ENCODE results near the gene WWP2. TPM values are rescaled to one million over a fixed set of nuclear protein-coding genes. Genes with fewer than 3 reads are reported as not detected.
"Not testable (repeated sequence)": the region's sequence is repeated elsewhere in the genome, so short reads cannot be mapped to it uniquely, and the experiment has no call there.

Gene WWP2
- total RNA-seq, 2 experiments from 2014 or later: 60.6 to 61.5 TPM

- Mint-ChIP-seq H3K4me1 (peaks cover 22% of the 10 kb centered on the region), H3K27me3 (no peaks in the 10 kb centered on the region), H3K27ac (no peak overlapping the region), H3K4me3 (no peak overlapping the region), H3K9me3 (no peaks in the 10 kb centered on the region), H3K36me3 (peaks cover 12% of the 10 kb centered on the region)
- DNase-seq (no peak), ATAC-seq (ENCODE audit: low read depth) (no peak)
- POLR2A ChIA-PET: no interaction called here
Observed at GRCh38 chr16:69756705-69757104, 5.4 kb upstream of the WWP2 start.

- ATAC-seq (ENCODE audit: low read depth); POLR2A ChIA-PET; DNase-seq; H3K27ac Mint-ChIP-seq; H3K27me3 Mint-ChIP-seq; H3K9me3 Mint-ChIP-seq; H3K4me3 Mint-ChIP-seq; H3K36me3 Mint-ChIP-seq: not testable (repeated sequence)
- peaks cover 16% of the 10 kb centered on the region for H3K4me1 Mint-ChIP-seq
Observed at GRCh38 chr16:69757375-69757774, 4.8 kb upstream of the WWP2 start.

- Mint-ChIP-seq H3K27ac (peak overlapping the region; percentile 95), H3K9me3 (no peaks in the 10 kb centered on the region), H3K36me3 (peaks cover 6% of the 10 kb centered on the region), H3K27me3 (no peaks in the 10 kb centered on the region), H3K4me1 (peaks cover 18% of the 10 kb centered on the region), H3K4me3 (peak overlapping the region; percentile 96)
- DNase-seq: no peak
- ATAC-seq (ENCODE audit: low read depth): peak; percentile 29
- POLR2A ChIA-PET: interaction anchor here (0.7 to 3.4 kb wide), 5 partner anchors 10 to 199 kb away, joined by 3 to 26 read pairs (median 6); partner anchors contain the start of genes NOB1 and NQO1
Observed at GRCh38 chr16:69762814-69763598, 874 bp downstream of the WWP2 start.

GRCh38 chr16:69763599-69763942 is 1.4 kb downstream of the WWP2 start:
- Mint-ChIP-seq H3K9me3 (no peaks in the 10 kb centered on the region), H3K4me1 (peaks cover 18% of the 10 kb centered on the region), H3K4me3 (peak overlapping the region; percentile 96), H3K27me3 (no peaks in the 10 kb centered on the region), H3K27ac (peak overlapping the region; percentile 71), H3K36me3 (peaks cover 6% of the 10 kb centered on the region)
- no peak for ATAC-seq (ENCODE audit: low read depth)
- POLR2A ChIA-PET: interaction anchor here (1.4 to 3.4 kb wide), 3 partner anchors 10 to 37 kb away, joined by 6 to 26 read pairs (median 20); partner anchors contain the start of genes NOB1 and NQO1
- no peak for DNase-seq

GRCh38 chr16:69767459-69768229 is 5.5 kb downstream of the WWP2 start:
- Mint-ChIP-seq H3K27ac (no peak overlapping the region), H3K4me1 (peaks cover 18% of the 10 kb centered on the region), H3K27me3 (no peaks in the 10 kb centered on the region), H3K36me3 (peaks cover 8% of the 10 kb centered on the region), H3K4me3 (no peak overlapping the region), H3K9me3 (no peaks in the 10 kb centered on the region)
- DNase-seq (no peak), ATAC-seq (ENCODE audit: low read depth) (no peak)
- POLR2A ChIA-PET: no interaction called here

GRCh38 chr16:69768666-69769065 is 6.5 kb downstream of the WWP2 start:
- H3K36me3 Mint-ChIP-seq: peaks cover 12% of the 10 kb centered on the region
- DNase-seq (no peak), ATAC-seq (ENCODE audit: low read depth) (no peak)
- H3K9me3 Mint-ChIP-seq: no peaks in the 10 kb centered on the region
- POLR2A ChIA-PET: interaction anchor here (0.9 kb wide), 1 partner anchor 14 kb away, joined by 3 read pairs; the partner anchor contains the start of gene NOB1
- H3K27me3 Mint-ChIP-seq: no peaks in the 10 kb centered on the region
- no peak overlapping the region for H3K4me3 Mint-ChIP-seq
- peaks cover 16% of the 10 kb centered on the region for H3K4me1 Mint-ChIP-seq
- no peak overlapping the region for H3K27ac Mint-ChIP-seq

GRCh38 chr16:69769404-69769803 is 7.3 kb downstream of the WWP2 start:
- ATAC-seq (ENCODE audit: low read depth) (no peak), DNase-seq (no peak)
- Mint-ChIP-seq H3K27ac (no peak overlapping the region), H3K27me3 (no peaks in the 10 kb centered on the region), H3K4me3 (no peak overlapping the region), H3K4me1 (peaks cover 15% of the 10 kb centered on the region), H3K9me3 (no peaks in the 10 kb centered on the region), H3K36me3 (peaks cover 17% of the 10 kb centered on the region)
- POLR2A ChIA-PET: interaction anchor here (0.7 to 0.9 kb wide), 2 partner anchors 15 to 21 kb away, joined by 3 read pairs; partner anchors contain the start of gene NOB1

- no peak for ATAC-seq (ENCODE audit: low read depth)
- Mint-ChIP-seq H3K27ac (no peak overlapping the region), H3K36me3 (peaks cover 32% of the 10 kb centered on the region), H3K4me1 (peaks cover 16% of the 10 kb centered on the region), H3K27me3 (no peaks in the 10 kb centered on the region), H3K4me3 (no peak overlapping the region), H3K9me3 (peaks cover 13% of the 10 kb centered on the region)
- no peak for DNase-seq
- POLR2A ChIA-PET: no interaction called here
Observed at GRCh38 chr16:69771651-69771967, 9.5 kb downstream of the WWP2 start.

- DNase-seq: no peak
- Mint-ChIP-seq H3K4me1 (peaks cover 16% of the 10 kb centered on the region), H3K27me3 (no peaks in the 10 kb centered on the region), H3K36me3 (peaks cover 34% of the 10 kb centered on the region), H3K27ac (no peak overlapping the region), H3K4me3 (no peak overlapping the region), H3K9me3 (peaks cover 13% of the 10 kb centered on the region)
- no peak for ATAC-seq (ENCODE audit: low read depth)
- POLR2A ChIA-PET: interaction anchor here (1.5 kb wide), 1 partner anchor 11 kb away, joined by 6 read pairs; the partner anchor contains the start of gene WWP2
Observed at GRCh38 chr16:69773260-69773947, 11.3 kb downstream of the WWP2 start.

GRCh38 chr16:69775563-69775962 is 13.4 kb downstream of the WWP2 start:
- peaks cover 36% of the 10 kb centered on the region for H3K36me3 Mint-ChIP-seq
- POLR2A ChIA-PET: no interaction called here
- peaks cover 17% of the 10 kb centered on the region for H3K4me1 Mint-ChIP-seq
- DNase-seq: no peak
- H3K27me3 Mint-ChIP-seq: no peaks in the 10 kb centered on the region
- no peak overlapping the region for H3K4me3 Mint-ChIP-seq
- no peak for ATAC-seq (ENCODE audit: low read depth)
- H3K9me3 Mint-ChIP-seq: peaks cover 13% of the 10 kb centered on the region
- H3K27ac Mint-ChIP-seq: no peak overlapping the region

- Mint-ChIP-seq H3K4me3 (no peak overlapping the region), H3K9me3 (peaks cover 12% of the 10 kb centered on the region), H3K36me3 (peaks cover 25% of the 10 kb centered on the region), H3K4me1 (peaks cover 13% of the 10 kb centered on the region), H3K27me3 (no peaks in the 10 kb centered on the region), H3K27ac (no peak overlapping the region)
- POLR2A ChIA-PET: no interaction called here
- ATAC-seq (ENCODE audit: low read depth) (no peak), DNase-seq (no peak)
Observed at GRCh38 chr16:69779724-69780123, 17.6 kb downstream of the WWP2 start.

GRCh38 chr16:69781118-69781517 is 19.0 kb downstream of the WWP2 start:
- H3K36me3 Mint-ChIP-seq: peaks cover 12% of the 10 kb centered on the region
- POLR2A ChIA-PET: no interaction called here
- H3K4me3 Mint-ChIP-seq: no peak overlapping the region
- ATAC-seq (ENCODE audit: low read depth): no peak
- H3K9me3 Mint-ChIP-seq: peaks cover 1% of the 10 kb centered on the region
- no peak overlapping the region for H3K27ac Mint-ChIP-seq
- no peak for DNase-seq
- H3K27me3 Mint-ChIP-seq: no peaks in the 10 kb centered on the region
- peaks cover 4% of the 10 kb centered on the region for H3K4me1 Mint-ChIP-seq

GRCh38 chr16:69784586-69784985 is 22.5 kb downstream of the WWP2 start:
- POLR2A ChIA-PET: interaction anchor here (0.6 kb wide), 1 partner anchor 233 kb away, joined by 3 read pairs; no protein-coding TSS in a partner anchor
- H3K36me3 Mint-ChIP-seq: peaks cover 14% of the 10 kb centered on the region
- peaks cover 6% of the 10 kb centered on the region for H3K4me1 Mint-ChIP-seq
- no peak overlapping the region for H3K27ac Mint-ChIP-seq
- no peak overlapping the region for H3K4me3 Mint-ChIP-seq
- no peaks in the 10 kb centered on the region for H3K27me3 Mint-ChIP-seq
- DNase-seq (no peak), ATAC-seq (ENCODE audit: low read depth) (no peak)
- no peaks in the 10 kb centered on the region for H3K9me3 Mint-ChIP-seq

Measured in activated naive CD8-positive, alpha-beta T cell treated with anti-CD3 and anti-CD28 coated beads, Interleukin-2, amount 10 ng/mL, durations not matched to agents 7 days and 5 days (primary cell).